Transverse colon (tissue), 4 donors: ENCODE results near the gene MIOX. TPM values are rescaled to one million over a fixed set of nuclear protein-coding genes. Genes with fewer than 3 reads are reported as not detected.

Source experiments
- DNase-seq: peaks from one replicate; pipeline ENCODE4 v3.0.0-alpha.2; 2019
- H3K27ac ChIP-seq, 4 donors: fragments of 200-600 bp; sonication (generic); 2 replicates each; pipeline ENCODE4 v1.5.1; 2016 to 2018; ENCODE audit warnings: inconsistent platforms in 4 of 4
- H3K27me3 ChIP-seq: fragments of 200-600 bp; sonication (generic); 2 replicates; pipeline ENCODE4 v1.5.1; 2017; ENCODE audit warnings: inconsistent platforms
- H3K36me3 ChIP-seq, 4 donors: fragments of 200-600 bp; sonication (generic); 2 replicates each; pipeline ENCODE4 v1.5.1; 2017 to 2019; ENCODE audit warnings: inconsistent platforms in 4 of 4
- H3K4me1 ChIP-seq, 4 donors: fragments of 200-600 bp; sonication (generic); 2 replicates each; pipeline ENCODE4 v1.5.1; 2017 to 2020; ENCODE audit warnings: inconsistent platforms in 4 of 4
- H3K4me3 ChIP-seq, 4 donors: fragments of 200-600 bp; sonication (generic); 1 replicate in 1 of 4; 2 replicates in 3 of 4; pipeline versions ENCODE4 v1.5.1 to v1.6.1; 2017 to 2019; ENCODE audit warnings: inconsistent platforms in 4 of 4
- H3K9me3 ChIP-seq, 2 donors: fragments of 200-600 bp; sonication (generic); 2 replicates each; pipeline ENCODE4 v1.5.1; 2017 to 2019; ENCODE audit warnings: inconsistent platforms in 2 of 2
- EP300 ChIP-seq: sonication (generic); formaldehyde crosslinking; IDR thresholded peaks from one replicate; pipeline ENCODE4 v1.6.1; 2017; ENCODE audit warnings: antibody characterized with exemption, low read depth
- POLR2A ChIP-seq: fragments of 450-650 bp; IDR thresholded peaks from one replicate; pipeline ENCODE4 v1.6.1; 2016; ENCODE audit warnings: antibody characterized with exemption, mild to moderate bottlenecking, moderate library complexity
- POLR2AphosphoS5 ChIP-seq, 3 donors: sonication (generic); formaldehyde crosslinking; IDR thresholded peaks; one replicate each; pipeline ENCODE4 v1.6.1; 2016; ENCODE audit warnings: antibody characterized with exemption in 3 of 3
- WGBS, 2 donors: methylation state at CpG; one replicate each; pipeline ENCODE4 v1.1.5; 2018; ENCODE audit warnings: low coverage in 1 of 2; 5-methylcytosine and 5-hydroxymethylcytosine counted together
- in situ Hi-C, 4 donors: fragments of 200-750 bp; cut with MboI; loops; one replicate each; pipeline versions ENCODE4 v1.15.0 to v1.15.1; 2017; ENCODE audit warnings: low sequenced_read_pairs in 3 of 4, low pct_ligation_motif_present in 1 of 4, low pct_unique_long_range_greater_than_20kb in 1 of 4
- intact Hi-C: fragments of 100-400 bp; cut with DNase I; formaldehyde crosslinking; loops from one replicate; pipeline ENCODE4 v1.15.1; 2023; ENCODE audit warnings: low total_unique reads
- total RNA-seq, 4 donors: library from RNA; depleted of rRNA; stranded (reverse); fragments of >200 nt; gene quantifications; one replicate each; pipeline ENCODE4 v1.1.0, GENCODE V29; 2016
- TF ChIP-seq, protein P1 (sequence below), 5 experiments: fragments of 200-600 bp in 3 of 5; fragments of 450-650 bp in 2 of 5; sonication (generic) in 3 of 5; IDR thresholded peaks; 1 replicate in 2 of 5; 2 replicates in 3 of 5; pipeline ENCODE4 v1.5.1; 2016 to 2017; ENCODE audit warnings: antibody characterized with exemption in 5 of 5, inconsistent platforms in 3 of 5, mild to moderate bottlenecking in 2 of 5, moderate library complexity in 1 of 5

MIOX gene
- total RNA-seq, 4 donors from 2014 or later: not detected

DNA sequence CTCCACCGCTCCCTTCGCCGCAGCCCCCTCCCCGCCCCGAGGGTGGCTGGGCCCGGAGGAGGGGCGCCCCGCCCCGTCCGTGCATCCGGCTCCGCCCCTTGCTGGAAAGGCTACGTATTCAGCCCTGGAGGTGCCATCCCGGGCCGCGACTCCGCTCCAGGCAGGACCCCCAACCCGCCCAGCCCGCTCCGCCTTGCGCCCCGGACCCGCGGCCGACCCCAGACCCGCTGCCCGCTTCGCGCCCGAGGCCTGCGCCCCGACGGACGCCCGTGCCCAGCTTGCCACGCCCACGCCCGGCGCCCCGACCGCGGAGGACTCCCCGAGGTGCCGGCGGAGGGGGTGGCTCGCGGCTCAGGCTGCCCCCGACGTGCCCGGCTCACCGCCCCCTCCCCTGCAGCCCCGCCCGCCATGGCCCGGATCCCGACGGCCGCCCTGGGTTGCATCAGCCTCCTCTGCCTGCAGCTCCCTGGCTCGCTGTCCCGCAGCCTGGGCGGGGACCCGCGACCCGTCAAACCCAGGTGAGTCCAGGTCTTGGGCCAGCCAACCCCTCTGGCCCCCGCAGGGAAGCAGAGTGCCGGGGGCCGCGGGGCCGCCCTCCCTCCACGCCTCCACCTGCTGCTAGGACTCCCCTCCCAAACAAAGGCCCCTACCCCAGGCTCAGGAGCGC lies 5.1 kb upstream of the MIOX start, which contains the start of gene ADM2:
Gene ADM2 (plus strand): TSS at position 104 of the 667 bp plus-strand sequence. CDS start 305 bp downstream, at position 409.
- in situ Hi-C loops (no loop called here), intact Hi-C loops (no loop called here)
- no peak for TF ChIP-seq POLR2AphosphoS5 (IDR thresholded peaks at IDR 0.05)
- no peak for TF ChIP-seq EP300
- TF ChIP-seq POLR2A: no peak
- TF ChIP-seq, protein P1, sequence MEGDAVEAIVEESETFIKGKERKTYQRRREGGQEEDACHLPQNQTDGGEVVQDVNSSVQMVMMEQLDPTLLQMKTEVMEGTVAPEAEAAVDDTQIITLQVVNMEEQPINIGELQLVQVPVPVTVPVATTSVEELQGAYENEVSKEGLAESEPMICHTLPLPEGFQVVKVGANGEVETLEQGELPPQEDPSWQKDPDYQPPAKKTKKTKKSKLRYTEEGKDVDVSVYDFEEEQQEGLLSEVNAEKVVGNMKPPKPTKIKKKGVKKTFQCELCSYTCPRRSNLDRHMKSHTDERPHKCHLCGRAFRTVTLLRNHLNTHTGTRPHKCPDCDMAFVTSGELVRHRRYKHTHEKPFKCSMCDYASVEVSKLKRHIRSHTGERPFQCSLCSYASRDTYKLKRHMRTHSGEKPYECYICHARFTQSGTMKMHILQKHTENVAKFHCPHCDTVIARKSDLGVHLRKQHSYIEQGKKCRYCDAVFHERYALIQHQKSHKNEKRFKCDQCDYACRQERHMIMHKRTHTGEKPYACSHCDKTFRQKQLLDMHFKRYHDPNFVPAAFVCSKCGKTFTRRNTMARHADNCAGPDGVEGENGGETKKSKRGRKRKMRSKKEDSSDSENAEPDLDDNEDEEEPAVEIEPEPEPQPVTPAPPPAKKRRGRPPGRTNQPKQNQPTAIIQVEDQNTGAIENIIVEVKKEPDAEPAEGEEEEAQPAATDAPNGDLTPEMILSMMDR (IDR thresholded peaks at IDR 0.05): no peak
- H3K4me3 ChIP-seq: peak within 1 kb of the TSS; percentile 10 to 59 (median 46)
- H3K9me3 ChIP-seq: no peaks in the 10 kb centered on the region
- 8% methylated on average over 25 of the region's 70 CpGs; no CpG with 5 or more reads in 1 of the 2 donors for whole genome bisulfite sequencing, 2 donors
- peaks cover 44% of the 10 kb centered on the region for H3K27me3 ChIP-seq
- H3K27ac ChIP-seq: peak within 1 kb of the TSS in 3 of 4 donors; percentile 8 to 46 (median 30)
- peaks cover 5 to 28% (median 23%) of the 10 kb centered on the region in 4 donors for H3K4me1 ChIP-seq
- DNase-seq: peak; percentile 73
- no peaks in the 10 kb centered on the region for H3K36me3 ChIP-seq

DNA sequence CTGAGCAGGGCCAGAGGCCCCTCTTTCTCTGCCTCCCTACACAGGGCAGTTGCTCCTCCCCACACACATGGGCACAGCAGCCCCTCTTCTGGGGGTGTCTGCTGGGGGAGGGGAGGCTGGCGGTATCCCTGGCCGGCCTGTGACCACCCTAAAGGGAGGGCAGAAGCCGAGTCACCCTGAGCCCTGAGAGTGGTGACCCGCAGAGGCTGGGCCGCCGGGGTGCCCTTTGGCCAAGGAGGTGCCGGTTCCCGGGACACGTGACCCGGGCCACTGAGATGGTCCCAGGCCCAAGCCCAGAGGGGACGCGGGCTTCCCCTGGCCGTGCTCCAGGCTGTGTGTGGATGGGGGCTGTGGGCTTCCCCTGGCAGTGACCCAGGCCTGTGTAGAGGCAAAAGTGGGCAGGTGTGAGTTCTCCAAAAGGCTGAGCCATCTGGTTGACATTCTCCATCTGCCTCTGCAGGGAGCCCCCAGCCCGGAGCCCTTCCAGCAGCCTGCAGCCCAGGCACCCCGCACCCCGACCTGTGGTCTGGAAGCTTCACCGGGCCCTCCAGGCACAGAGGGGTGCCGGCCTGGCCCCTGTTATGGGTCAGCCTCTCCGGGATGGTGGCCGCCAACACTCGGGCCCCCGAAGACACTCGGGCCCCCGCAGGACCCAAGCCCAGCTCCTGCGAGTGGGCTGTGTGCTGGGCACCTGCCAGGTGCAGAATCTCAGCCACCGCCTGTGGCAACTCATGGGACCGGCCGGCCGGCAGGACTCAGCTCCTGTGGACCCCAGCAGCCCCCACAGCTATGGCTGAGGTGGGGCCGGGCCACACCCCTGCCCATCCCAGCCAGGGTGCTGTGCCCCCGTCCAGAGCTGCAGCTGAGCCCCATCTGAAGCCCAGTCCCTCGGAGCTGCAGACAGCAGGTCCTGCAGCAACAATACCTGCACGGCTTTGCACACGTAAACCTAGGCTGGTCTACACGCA lies 4.3 kb upstream of the MIOX start:
- in situ Hi-C loops (no loop called here), intact Hi-C loops (no loop called here)
- H3K4me3 ChIP-seq: peak overlapping the region; percentile 10 to 59 (median 46)
- peak overlapping the region in 2 of 4 donors; percentile 30 to 46 for H3K27ac ChIP-seq
- H3K36me3 ChIP-seq: no peaks in the 10 kb centered on the region
- peaks cover 5 to 28% (median 23%) of the 10 kb centered on the region in 4 donors for H3K4me1 ChIP-seq
- WGBS, 2 donors: 76% methylated on average over 22 of the region's 35 CpGs; no CpG with 5 or more reads in 1 of the 2 donors
- no peak for DNase-seq
- H3K27me3 ChIP-seq: peaks cover 44% of the 10 kb centered on the region
- no peaks in the 10 kb centered on the region for H3K9me3 ChIP-seq
- TF ChIP-seq POLR2A (no peak), EP300 (no peak), POLR2AphosphoS5 (IDR thresholded peaks at IDR 0.05) (no peak)
- TF ChIP-seq, protein P1 (IDR thresholded peaks at IDR 0.05): no peak

GRCh38 chr22:50483106-50483505 lies 3.6 kb upstream of the MIOX start:
- DNase-seq: no peak
- Histone ChIP-seq H3K27ac (no peak overlapping the region), H3K4me1 (peaks cover 5 to 28% (median 23%) of the 10 kb centered on the region in 4 donors), H3K36me3 (no peaks in the 10 kb centered on the region), H3K4me3 (no peak overlapping the region), H3K9me3 (no peaks in the 10 kb centered on the region), H3K27me3 (peaks cover 44% of the 10 kb centered on the region)
- WGBS, 2 donors: 84% methylated on average over 10 of the region's 10 CpGs; no CpG with 5 or more reads in 1 of the 2 donors
- TF ChIP-seq, protein P1 (IDR thresholded peaks at IDR 0.05): no peak
- TF ChIP-seq POLR2AphosphoS5 (IDR thresholded peaks at IDR 0.05): no peak
- no peak for TF ChIP-seq EP300
- no peak for TF ChIP-seq POLR2A
- intact Hi-C loops (no loop called here), in situ Hi-C loops (no loop called here)

GRCh38 chr22:50483556-50483955 lies 3.1 kb upstream of the MIOX start:
- intact Hi-C loops (no loop called here), in situ Hi-C loops (no loop called here)
- H3K4me1 ChIP-seq: peaks cover 5 to 28% (median 23%) of the 10 kb centered on the region in 4 donors
- TF ChIP-seq EP300 (no peak), POLR2AphosphoS5 (IDR thresholded peaks at IDR 0.05) (no peak), POLR2A (no peak)
- TF ChIP-seq, protein P1 (IDR thresholded peaks at IDR 0.05): no peak
- WGBS, 2 donors: 88% methylated on average over 8 of the region's 8 CpGs; no CpG with 5 or more reads in 1 of the 2 donors
- no peak overlapping the region for H3K4me3 ChIP-seq
- peaks cover 44% of the 10 kb centered on the region for H3K27me3 ChIP-seq
- peak overlapping the region in 1 of 4 donors; percentile 41 for H3K27ac ChIP-seq
- H3K36me3 ChIP-seq: no peaks in the 10 kb centered on the region
- no peaks in the 10 kb centered on the region for H3K9me3 ChIP-seq
- no peak for DNase-seq
